Body of pancreas (tissue), 4 donors: ENCODE results near the gene ASIC3. TPM values are rescaled to one million over a fixed set of nuclear protein-coding genes. Genes with fewer than 3 reads are reported as not detected.

Experiments
- ATAC-seq: fragments of 150-250 bp; one replicate; pipeline ENCODE4 v1.9.1; 2016
- DNase-seq, 4 donors: peaks; one replicate each; pipeline ENCODE4 v3.0.0-alpha.2; 2019
- H3K27ac ChIP-seq, 4 donors: fragments of 200-600 bp; sonication (generic); 1 replicate in 3 of 4; 2 replicates in 1 of 4; pipeline versions ENCODE4 v1.5.1 to v1.6.1; 2016 to 2019; ENCODE audit warnings: mild to moderate bottlenecking in 1 of 4, mixed read lengths in 1 of 4, moderate library complexity in 1 of 4
- H3K27me3 ChIP-seq, 2 donors: fragments of 200-600 bp; sonication (generic); one replicate each; pipeline ENCODE4 v1.6.0; 2016; ENCODE audit warnings: mild to moderate bottlenecking in 1 of 2
- H3K36me3 ChIP-seq, 2 donors: fragments of 200-600 bp; sonication (generic); replicated peaks in 1 of 2; 2 replicates each; pipeline ENCODE4 v1.5.1; 2016; ENCODE audit warnings: low read depth in 2 of 2; ENCODE audit not compliant: insufficient read depth in 1 of 2
- H3K4me1 ChIP-seq: fragments of 200-600 bp; sonication (generic); one replicate; pipeline ENCODE4 v1.6.0; 2016
- H3K4me3 ChIP-seq, 2 donors: fragments of 200-600 bp; sonication (generic); 1 replicate in 1 of 2; 2 replicates in 1 of 2; pipeline ENCODE4 v1.5.1; 2016 to 2019
- H3K9me3 ChIP-seq, 3 donors: fragments of 200-600 bp; sonication (generic); 1 replicate in 2 of 3; 2 replicates in 1 of 3; pipeline ENCODE4 v1.5.1; 2016
- POLR2A ChIP-seq, 3 donors: fragments of 450-650 bp; IDR thresholded peaks; one replicate each; pipeline ENCODE4 v1.6.1; 2016; ENCODE audit warnings: antibody characterized with exemption in 3 of 3, mild to moderate bottlenecking in 2 of 3
- WGBS, 2 donors: methylation state at CpG; one replicate each; pipeline ENCODE4 v1.1.5; 2017; 5-methylcytosine and 5-hydroxymethylcytosine counted together
- intact Hi-C: fragments of 100-400 bp; cut with DNase I; formaldehyde crosslinking; loops from one replicate; pipeline ENCODE4 v1.15.1; 2023
- total RNA-seq, 2 donors: library from RNA; depleted of rRNA; stranded (reverse); fragments of >200 nt; gene quantifications; one replicate each; pipeline ENCODE4 v1.1.0, GENCODE V29; 2016
- TF ChIP-seq, protein P1 (sequence below), 7 experiments: fragments of 450-650 bp in 4 of 7; fragments of 200-600 bp in 3 of 7; sonication (generic) in 3 of 7; IDR thresholded peaks; one replicate each; pipeline ENCODE4 v1.5.1; 2016 to 2019; ENCODE audit warnings: antibody characterized with exemption in 7 of 7

The ASIC3 gene
- total RNA-seq, 2 donors from 2014 or later: 0.78 to 1.3 TPM

DNA sequence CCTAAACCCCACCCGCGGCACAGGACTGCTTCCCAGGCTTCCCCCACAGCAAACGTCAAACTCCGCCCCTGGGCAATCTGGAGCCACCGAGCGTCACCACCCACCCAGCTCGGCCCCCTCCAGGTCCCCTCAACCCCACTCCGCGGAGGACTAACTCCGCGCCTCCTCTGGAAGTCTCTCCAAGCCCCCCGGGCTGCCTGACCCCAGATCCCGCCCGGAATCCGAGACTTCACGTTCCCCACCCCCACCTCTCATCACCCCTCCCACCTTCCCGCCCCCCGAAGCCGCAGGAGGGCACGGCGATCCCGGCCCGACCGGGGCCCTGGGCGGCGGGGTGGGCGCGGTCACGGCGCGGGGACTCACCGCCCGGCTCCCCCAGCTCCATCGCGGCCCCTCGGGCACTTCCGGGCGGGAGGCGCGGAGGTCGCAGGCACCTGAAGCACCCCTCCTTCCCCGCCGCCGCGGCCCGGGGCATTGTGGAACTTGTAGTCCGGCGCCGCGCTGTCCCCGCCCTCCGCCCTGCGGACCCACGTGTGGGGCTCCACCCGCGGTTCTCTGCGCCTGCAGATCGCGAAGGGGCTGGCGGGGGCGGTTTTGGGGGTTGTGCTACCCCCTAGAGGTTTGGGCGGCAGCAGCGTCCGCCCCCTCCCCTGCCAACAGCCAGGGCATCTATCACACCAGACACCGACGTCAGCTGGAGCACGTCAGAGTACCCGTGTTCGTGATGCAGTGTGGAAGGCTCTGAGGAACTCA is 34.9 kb downstream of the ASIC3 start, which contains the start of gene TMUB1:
Gene TMUB1, minus strand, starts transcription at position 423 of the 753 bp plus-strand sequence. CDS start 930 bp downstream, outside the sequence.
- no peaks in the 10 kb centered on the region for H3K27me3 ChIP-seq
- DNase-seq (peak; percentile 77 to 80 (median 78)), ATAC-seq (peak; percentile 12)
- H3K4me3 ChIP-seq: peak within 1 kb of the TSS; percentile 82 to 87
- no peaks in the 10 kb centered on the region for H3K9me3 ChIP-seq
- TF ChIP-seq POLR2A (IDR thresholded peaks at IDR 0.05): peak in 2 of 3 donors; percentile 25 to 54
- TF ChIP-seq, protein P1, sequence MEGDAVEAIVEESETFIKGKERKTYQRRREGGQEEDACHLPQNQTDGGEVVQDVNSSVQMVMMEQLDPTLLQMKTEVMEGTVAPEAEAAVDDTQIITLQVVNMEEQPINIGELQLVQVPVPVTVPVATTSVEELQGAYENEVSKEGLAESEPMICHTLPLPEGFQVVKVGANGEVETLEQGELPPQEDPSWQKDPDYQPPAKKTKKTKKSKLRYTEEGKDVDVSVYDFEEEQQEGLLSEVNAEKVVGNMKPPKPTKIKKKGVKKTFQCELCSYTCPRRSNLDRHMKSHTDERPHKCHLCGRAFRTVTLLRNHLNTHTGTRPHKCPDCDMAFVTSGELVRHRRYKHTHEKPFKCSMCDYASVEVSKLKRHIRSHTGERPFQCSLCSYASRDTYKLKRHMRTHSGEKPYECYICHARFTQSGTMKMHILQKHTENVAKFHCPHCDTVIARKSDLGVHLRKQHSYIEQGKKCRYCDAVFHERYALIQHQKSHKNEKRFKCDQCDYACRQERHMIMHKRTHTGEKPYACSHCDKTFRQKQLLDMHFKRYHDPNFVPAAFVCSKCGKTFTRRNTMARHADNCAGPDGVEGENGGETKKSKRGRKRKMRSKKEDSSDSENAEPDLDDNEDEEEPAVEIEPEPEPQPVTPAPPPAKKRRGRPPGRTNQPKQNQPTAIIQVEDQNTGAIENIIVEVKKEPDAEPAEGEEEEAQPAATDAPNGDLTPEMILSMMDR (IDR thresholded peaks at IDR 0.05): no peak
- intact Hi-C loops: no loop called here
- no peaks in the 10 kb centered on the region for H3K36me3 ChIP-seq
- 1 to 3% methylated on average over 21 to 67 of the region's 69 CpGs for WGBS, 2 donors
- peak within 1 kb of the TSS; percentile 76 to 92 (median 90) for H3K27ac ChIP-seq
- H3K4me1 ChIP-seq: peaks cover 73% of the 10 kb centered on the region

DNA sequence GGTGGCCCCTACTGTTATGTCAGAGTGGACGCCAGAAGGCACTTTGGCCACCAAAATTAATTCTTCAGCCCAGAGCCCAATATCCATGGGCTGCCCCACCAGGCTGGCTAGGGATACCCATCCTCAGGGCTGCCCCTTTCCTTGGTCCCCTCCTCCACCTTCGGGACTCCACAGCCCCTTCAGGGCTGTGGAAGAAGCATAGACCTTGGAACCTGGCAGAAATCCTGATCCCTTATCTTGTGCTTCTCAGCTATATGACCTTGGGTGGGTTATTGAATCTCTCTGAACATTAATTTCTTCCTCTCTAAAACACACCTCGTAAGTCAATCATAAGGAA is 35.5 kb downstream of the ASIC3 start:
- TF ChIP-seq POLR2A (IDR thresholded peaks at IDR 0.05): no peak
- TF ChIP-seq, protein P1 (IDR thresholded peaks at IDR 0.05): no peak
- ATAC-seq (no peak), DNase-seq (no peak)
- Histone ChIP-seq H3K4me1 (peaks cover 73% of the 10 kb centered on the region), H3K27me3 (no peaks in the 10 kb centered on the region), H3K9me3 (no peaks in the 10 kb centered on the region), H3K27ac (peak overlapping the region in 3 of 4 donors; percentile 89 to 92 (median 90)), H3K4me3 (peak overlapping the region; percentile 82 to 87), H3K36me3 (no peaks in the 10 kb centered on the region)
- WGBS, 2 donors: 4 to 10% methylated on average over 2 to 3 of the region's 3 CpGs
- intact Hi-C loops: no loop called here

DNA sequence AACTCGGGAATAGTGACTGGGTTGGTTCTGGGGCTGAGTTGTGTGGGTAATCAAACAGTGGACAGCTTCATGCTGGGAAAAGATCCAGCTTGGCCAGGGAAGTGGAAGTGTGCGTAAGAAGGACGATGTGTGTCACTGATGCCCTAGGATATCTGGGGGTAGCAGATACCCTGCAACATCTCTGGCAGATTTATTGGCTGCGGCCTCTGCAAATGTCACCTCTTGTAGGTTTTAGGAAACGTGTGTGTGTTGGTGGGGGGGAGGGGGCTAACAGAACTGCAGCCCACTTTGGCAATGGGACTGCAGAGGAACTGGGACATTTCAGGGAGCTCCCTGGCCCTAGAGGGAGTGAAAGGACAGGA is 37.0 kb downstream of the ASIC3 start:
- ATAC-seq: no peak
- Histone ChIP-seq H3K9me3 (no peaks in the 10 kb centered on the region), H3K27ac (peak overlapping the region; percentile 80 to 92 (median 85)), H3K4me1 (peaks cover 75% of the 10 kb centered on the region), H3K36me3 (no peaks in the 10 kb centered on the region), H3K27me3 (no peaks in the 10 kb centered on the region), H3K4me3 (no peak overlapping the region)
- DNase-seq: peak in 3 of 4 donors; percentile 48 to 66 (median 62)
- intact Hi-C loops: no loop called here
- no peak for TF ChIP-seq POLR2A (IDR thresholded peaks at IDR 0.05)
- TF ChIP-seq, protein P1 (IDR thresholded peaks at IDR 0.05): no peak
- 24 to 31% methylated on average over 5 of the region's 5 CpGs for WGBS, 2 donors

DNA sequence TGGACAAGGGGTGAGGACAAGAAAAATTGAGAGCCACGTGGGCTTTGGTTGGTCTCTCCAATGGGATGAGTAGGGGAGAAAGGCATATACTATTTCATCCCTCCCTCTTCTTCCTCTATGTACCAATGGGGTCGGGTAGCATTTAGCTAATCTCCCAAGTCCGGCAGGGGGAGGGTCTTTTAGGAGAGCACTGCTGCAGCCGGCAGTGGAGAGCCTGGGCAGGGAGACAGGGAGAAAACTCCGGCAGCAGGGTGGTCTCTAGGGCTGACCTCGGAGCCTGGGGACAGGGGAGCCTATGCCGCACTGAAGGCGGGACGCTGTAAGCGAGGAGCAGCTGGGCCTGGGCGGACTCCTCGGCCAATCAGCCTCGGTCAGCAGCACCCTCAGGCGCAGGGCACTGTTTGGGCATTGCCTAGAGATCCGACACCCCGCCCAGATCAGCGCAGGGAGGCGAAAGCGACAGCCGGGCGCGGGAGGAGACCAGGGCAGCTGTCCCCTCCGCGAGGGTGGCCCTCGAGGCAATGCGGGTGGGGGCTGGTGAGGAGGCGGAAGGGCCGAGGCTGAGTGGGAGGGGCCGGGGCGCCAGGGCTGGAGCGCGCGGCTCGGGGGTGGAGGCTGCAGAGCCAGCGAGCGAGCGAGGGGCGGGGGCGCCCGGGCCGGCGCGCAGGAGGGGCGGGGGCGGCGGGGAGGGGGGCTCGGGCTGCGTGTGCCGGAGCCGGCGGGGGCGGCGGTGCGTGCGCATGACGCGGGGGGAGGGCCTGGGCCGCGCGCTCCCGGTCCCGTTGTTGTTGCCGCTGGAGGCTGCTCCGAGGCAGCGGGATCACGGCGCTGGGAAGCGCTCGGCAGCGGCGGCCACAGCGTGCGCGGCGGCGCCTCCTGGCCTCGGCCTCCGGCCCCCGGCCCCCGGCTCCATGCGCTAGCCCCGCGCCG is 37.6 kb downstream of the ASIC3 start, which contains the start of gene AGAP3:
Gene AGAP3, plus strand, starts transcription at position 785 of the 930 bp plus-strand sequence. CDS start 267 bp downstream, outside the sequence.
- DNase-seq (peak; percentile 90 to 94 (median 92)), ATAC-seq (peak; percentile 71)
- 1% methylated on average over 5 to 45 of the region's 84 CpGs for WGBS, 2 donors
- Histone ChIP-seq H3K9me3 (no peaks in the 10 kb centered on the region), H3K27me3 (no peaks in the 10 kb centered on the region), H3K4me1 (peaks cover 79% of the 10 kb centered on the region), H3K27ac (peak within 1 kb of the TSS; percentile 87 to 92 (median 88)), H3K4me3 (peak within 1 kb of the TSS; percentile 83 to 84), H3K36me3 (no peaks in the 10 kb centered on the region)
- peak; percentile 67 to 86 (median 83) for TF ChIP-seq POLR2A (IDR thresholded peaks at IDR 0.05)
- TF ChIP-seq, protein P1 (IDR thresholded peaks at IDR 0.05): no peak
- intact Hi-C loops: no loop called here
